GM18873 (cell line): ENCODE data around the gene ANP32B.
"Not testable (repeated sequence)": the region's sequence is repeated elsewhere in the genome, so short reads cannot be mapped to it uniquely, and the experiment has no call there.

ENCODE experiments used
- ATAC-seq: cut with Tn5 transposase; IDR thresholded peaks from one replicate; pipeline ENCODE4 v1.9.1; 2021; ENCODE audit warnings: mild to moderate bottlenecking, moderate library complexity, moderate number of reproducible peaks; ENCODE audit not compliant: unreplicated experiment, low FRiP score

Gene ANP32B

GRCh38 chr9:97962575-97962974 lies 20.6 kb upstream of the ANP32B start:
- no peak for ATAC-seq

- no peak for ATAC-seq
These were observed 19.9 kb upstream of the ANP32B start for GRCh38 chr9:97963232-97963631.

GRCh38 chr9:97964901-97965300 lies 18.2 kb upstream of the ANP32B start:
- no peak for ATAC-seq

GRCh38 chr9:97966493-97966892 lies 16.6 kb upstream of the ANP32B start:
- ATAC-seq = no peak

DNA sequence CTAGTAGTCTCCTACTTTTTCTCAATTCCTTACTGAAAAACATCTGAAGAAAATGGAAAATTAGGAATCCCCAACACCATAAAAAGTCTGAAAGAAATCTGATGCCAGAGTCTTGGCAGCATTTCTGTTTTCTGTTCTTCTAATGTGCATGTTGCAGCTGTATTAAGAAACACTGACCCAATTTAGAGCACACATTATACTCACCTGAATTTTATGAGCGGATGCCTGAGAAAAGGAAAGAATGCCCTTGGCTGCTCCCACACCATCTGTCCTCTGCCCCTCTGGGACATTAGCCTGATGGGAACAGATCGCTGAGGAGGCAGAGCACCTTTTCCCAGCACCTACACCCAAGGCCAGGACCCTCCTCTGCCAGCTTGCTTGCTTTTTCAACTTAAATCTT lies 14.1 kb upstream of the ANP32B start:
- no peak for ATAC-seq

GRCh38 chr9:97970165-97970564 lies 13.0 kb upstream of the ANP32B start:
- no peak for ATAC-seq

GRCh38 chr9:97972753-97973152 lies 10.4 kb upstream of the ANP32B start:
- no peak for ATAC-seq

GRCh38 chr9:97975376-97975775 lies 7.8 kb upstream of the ANP32B start:
- no peak for ATAC-seq

GRCh38 chr9:97976633-97977032 lies 6.5 kb upstream of the ANP32B start:
- not testable (repeated sequence) for ATAC-seq

GRCh38 chr9:97978371-97979130 lies 4.6 kb upstream of the ANP32B start:
- ATAC-seq = no peak

DNA sequence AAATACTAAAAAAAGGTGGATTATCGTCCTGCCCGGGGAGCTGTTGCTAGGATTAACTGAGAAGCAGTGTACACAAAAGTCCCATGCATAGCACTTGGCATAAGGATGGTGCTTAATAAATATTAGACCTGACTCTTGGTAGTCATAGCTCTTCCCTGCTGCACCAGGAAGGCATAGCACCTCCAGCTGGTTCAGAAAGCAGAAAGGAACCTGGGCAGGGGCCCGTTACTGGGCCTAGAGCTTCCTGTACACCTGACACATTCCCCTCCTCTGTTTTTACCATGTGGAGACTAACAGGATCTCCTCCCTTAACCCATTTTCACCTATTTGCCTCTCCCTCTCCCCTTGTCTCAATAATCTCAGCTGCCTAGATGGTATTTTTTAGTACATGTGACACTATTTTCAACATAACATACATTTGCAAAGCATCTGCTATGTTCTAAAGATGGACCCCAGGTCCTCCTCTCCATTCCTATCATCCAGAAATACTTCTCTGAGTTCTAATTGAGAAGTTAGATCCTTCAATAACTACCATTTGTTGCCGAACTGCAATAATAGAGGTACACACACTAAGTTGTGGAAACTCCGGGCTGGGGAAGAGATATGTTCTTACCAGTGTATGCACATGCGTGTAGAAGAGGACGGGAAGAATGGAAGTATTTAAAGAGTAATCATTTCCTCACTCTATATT lies 3.2 kb upstream of the ANP32B start:
- ATAC-seq = no peak

DNA sequence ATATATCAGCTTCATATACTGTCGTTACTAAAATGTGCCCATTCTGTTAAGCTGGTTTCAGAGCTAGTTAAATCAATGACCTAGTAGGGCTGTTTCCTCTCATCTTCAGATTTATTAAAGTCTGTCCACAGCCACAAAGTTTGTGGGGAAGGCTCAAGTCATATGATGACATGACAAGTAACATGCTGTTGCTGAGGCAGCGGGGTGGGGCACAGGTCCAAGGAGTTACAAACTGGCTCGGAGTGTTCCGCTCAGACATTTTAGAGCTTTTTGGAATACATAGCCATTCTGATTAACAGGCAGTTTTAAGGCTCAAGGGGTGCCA lies 2.7 kb upstream of the ANP32B start:
- ATAC-seq = no peak

GRCh38 chr9:97980918-97981845 lies 2.0 kb upstream of the ANP32B start:
- no peak for ATAC-seq

DNA sequence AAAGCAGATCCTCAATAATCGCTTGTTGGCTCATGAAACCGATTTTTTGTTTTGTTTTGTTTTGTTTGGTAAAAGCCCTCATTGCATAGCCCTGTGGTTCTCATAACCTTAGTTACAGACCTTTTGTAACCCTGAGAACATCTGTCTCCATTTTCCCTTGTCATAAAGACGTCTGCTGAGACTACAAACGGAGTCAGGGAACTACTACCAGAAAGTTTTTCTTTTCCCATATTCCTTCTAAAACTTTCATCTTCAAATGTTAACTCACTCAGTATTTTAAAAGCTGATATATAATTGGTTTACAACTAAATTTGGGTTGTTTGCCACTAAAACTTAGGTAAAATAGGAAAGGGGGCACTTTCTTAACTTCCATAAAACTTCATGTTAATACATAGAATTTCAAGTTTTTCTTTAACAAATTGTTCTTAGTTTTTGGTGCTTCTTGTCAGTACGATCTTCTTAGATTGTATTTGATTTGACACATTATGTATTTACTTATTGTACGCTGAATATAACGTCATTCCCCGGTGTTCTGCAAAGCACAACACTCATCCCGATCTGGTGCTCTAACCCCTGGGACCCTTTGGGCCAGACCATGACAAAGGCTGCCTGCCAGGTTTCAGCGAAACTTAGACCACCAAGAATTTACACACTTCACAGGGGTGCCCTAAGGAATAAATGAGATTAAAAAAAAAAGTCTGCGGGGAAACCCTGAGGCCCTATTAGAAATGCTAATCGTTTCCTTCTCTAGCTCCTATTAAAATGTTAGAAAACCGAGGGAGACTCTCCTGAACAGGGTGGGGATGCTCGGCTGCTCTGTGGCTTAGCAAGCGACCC lies 1.1 kb upstream of the ANP32B start:
- no peak for ATAC-seq

DNA sequence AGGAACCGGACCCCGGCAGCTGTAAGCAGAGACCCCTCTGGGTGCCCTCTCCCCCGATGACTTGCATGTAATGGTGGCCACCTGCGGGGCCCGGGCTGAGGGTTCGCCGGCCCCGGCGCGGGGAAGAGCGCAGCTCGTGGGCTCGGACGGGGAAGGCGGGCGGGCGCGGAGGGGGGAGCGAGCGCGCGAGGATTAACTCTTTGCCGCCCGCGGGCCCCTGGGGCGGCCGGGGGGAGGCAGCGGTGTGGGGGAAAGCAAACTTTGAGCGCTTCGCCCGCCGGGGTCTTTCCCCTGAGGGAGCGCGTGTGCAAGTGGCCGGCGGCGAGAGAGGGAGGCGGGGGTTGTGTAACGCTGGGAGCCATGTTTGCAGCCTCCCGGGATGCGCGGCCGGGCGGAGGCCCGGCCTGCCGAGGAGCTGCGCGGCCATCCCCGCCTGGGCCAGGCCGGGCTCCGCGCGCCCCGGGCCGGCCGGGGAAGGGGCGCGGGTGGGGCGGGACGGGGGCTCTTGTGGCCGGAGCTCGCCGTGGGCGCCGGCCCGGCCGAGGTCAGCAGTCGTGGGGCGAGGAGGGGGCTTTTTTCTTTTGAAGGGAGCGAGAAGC lies 547 bp downstream of the ANP32B start:
- no peak for ATAC-seq

DNA sequence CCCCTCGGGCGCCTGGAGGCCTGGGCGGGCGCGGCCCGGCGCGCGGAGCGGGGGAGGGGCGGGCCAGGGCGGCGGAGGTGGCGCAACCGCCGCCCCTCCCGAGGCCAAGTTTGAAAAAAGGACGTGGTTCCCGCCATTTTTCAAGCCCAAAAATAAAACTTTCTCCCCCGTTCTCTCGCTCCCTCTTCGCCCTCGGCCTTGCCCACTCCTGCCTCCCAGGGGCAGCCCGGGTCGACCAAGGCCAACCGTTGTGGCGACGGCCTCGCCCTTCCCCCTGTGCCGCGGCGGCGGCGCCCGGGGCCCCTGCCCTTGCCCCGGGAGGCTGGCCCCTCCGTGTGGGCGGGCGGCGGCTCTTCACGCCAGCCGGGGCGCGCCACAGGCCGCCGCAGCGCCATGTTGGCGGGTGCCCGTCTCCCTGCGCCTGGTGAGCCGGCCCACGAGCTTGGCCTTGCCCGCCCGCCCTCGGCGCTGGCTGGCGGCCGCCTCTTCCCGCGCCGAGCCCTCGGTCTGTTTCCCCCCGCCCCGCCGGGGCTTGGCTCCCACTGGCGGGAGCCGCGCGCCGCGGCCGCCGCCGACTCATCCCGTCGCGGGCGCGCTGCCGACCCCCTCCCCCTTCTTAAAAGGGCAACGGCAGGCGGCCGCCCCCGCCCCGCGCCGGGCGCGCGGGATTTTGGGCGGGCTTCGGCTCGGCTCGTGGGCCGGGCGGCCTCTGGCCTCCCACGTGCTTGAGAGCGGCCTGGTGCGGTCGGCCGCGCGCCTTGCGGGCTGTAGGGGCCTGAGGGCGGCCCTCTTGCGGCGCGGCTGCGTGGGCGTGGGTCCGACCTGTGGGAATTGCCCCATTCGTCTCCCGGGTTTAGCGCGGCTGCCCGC lies 1.3 kb downstream of the ANP32B start:
- no peak for ATAC-seq

- ATAC-seq = no peak
These were observed 2.1 kb downstream of the ANP32B start for GRCh38 chr9:97985058-97985861.

- ATAC-seq = no peak
These were observed 4.3 kb downstream of the ANP32B start for GRCh38 chr9:97987487-97987886.
